Stomach (tissue), 4 donors: ENCODE results near the gene DNAI1.

ENCODE experiments used
- CTCF ChIP-seq, 7 experiments: fragments of 450-650 bp in 4 of 7; fragments of 200-600 bp in 3 of 7; sonication (generic) in 3 of 7; IDR thresholded peaks; one replicate each; pipeline ENCODE4 v1.5.1; 2016 to 2019; ENCODE audit warnings: antibody characterized with exemption in 7 of 7, control low read depth in 2 of 7, mild to moderate bottlenecking in 1 of 7
- EP300 ChIP-seq: sonication (generic); formaldehyde crosslinking; IDR thresholded peaks from one replicate; pipeline ENCODE4 v1.6.1; 2017; ENCODE audit warnings: antibody characterized with exemption
- POLR2A ChIP-seq, 4 donors: fragments of 450-650 bp; IDR thresholded peaks; one replicate each; pipeline ENCODE4 v1.6.1; 2016; ENCODE audit warnings: antibody characterized with exemption in 4 of 4, control low read depth in 2 of 4, mild to moderate bottlenecking in 1 of 4, moderate library complexity in 1 of 4
- POLR2AphosphoS5 ChIP-seq, 3 donors: sonication (generic); formaldehyde crosslinking; IDR thresholded peaks; one replicate each; pipeline ENCODE4 v1.6.1; 2016; ENCODE audit warnings: antibody characterized with exemption in 3 of 3

GRCh38 chr9:34498553-34498952 is 39.9 kb downstream of the DNAI1 start:
- TF ChIP-seq CTCF (IDR thresholded peaks at IDR 0.05) (no peak), POLR2A (IDR thresholded peaks at IDR 0.05) (no peak), EP300 (no peak), POLR2AphosphoS5 (IDR thresholded peaks at IDR 0.05) (no peak)
